CD4-positive, alpha-beta T cell treated with Interleukin-15 for 1 hour (primary cell): ENCODE measurements around the gene ACER2.

Source experiments
- DNase-seq: peaks from one replicate; pipeline ENCODE4 v3.0.0-alpha.2; 2020

ACER2 gene

GRCh38 chr9:19490269-19490668, 81.5 kb downstream of the ACER2 start:
- no peak for DNase-seq

GRCh38 chr9:19490828-19491227, 82.0 kb downstream of the ACER2 start:
- DNase-seq: no peak

- DNase-seq: no peak
These were observed 84.0 kb downstream of the ACER2 start for GRCh38 chr9:19492775-19493173.

GRCh38 chr9:19493174-19493811, 84.5 kb downstream of the ACER2 start:
- no peak for DNase-seq

- DNase-seq: no peak
These were observed 85.1 kb downstream of the ACER2 start for GRCh38 chr9:19493876-19494275.

GRCh38 chr9:19495186-19496028, 86.6 kb downstream of the ACER2 start:
- DNase-seq: no peak

GRCh38 chr9:19496321-19497050, 87.7 kb downstream of the ACER2 start:
- DNase-seq: no peak

GRCh38 chr9:19497276-19497675, 88.5 kb downstream of the ACER2 start:
- DNase-seq: no peak

- no peak for DNase-seq
These were observed 89.2 kb downstream of the ACER2 start for GRCh38 chr9:19498015-19498414.
